Endothelial cell of umbilical vein (primary cell): ENCODE measurements around the gene SLC44A5. TPM values are rescaled to one million over a fixed set of nuclear protein-coding genes. Genes with fewer than 3 reads are reported as not detected.

Experiments used
- BruUV-seq: library from RNA; stranded (reverse); fragments of 400-500 nt; replicated peaks from 2 replicates; lab custom pipeline; 2021; lab: Mats Ljungman, UMichigan
- CTCF ChIA-PET: fragments of 300-600, 350-600 bp; sonication (Branson Sonifier 250); formaldehyde crosslinking; loops from one replicate; lab custom pipeline; 2021; ENCODE audit warnings: antibody characterized with exemption, inconsistent platforms; lab: Charles Lee
- POLR2A ChIA-PET: fragments of 300-600, 350-600 bp; sonication (Branson Sonifier 250); formaldehyde crosslinking; loops from one replicate; lab custom pipeline; 2021; ENCODE audit warnings: antibody characterized with exemption, inconsistent platforms; lab: Charles Lee
- DNase-seq: peaks from one replicate; pipeline ENCODE4 v3.0.0-alpha.2; 2011; ENCODE audit warnings: low read depth, low spot score
- FAIRE-seq: peaks from 2 replicates; lab custom pipeline; 2011; peaks lifted over from hg19 to GRCh38; lab: Jason Lieb, UNC
- H2AFZ ChIP-seq: 2 replicates; pipeline ENCODE4 v1.6.0; 2012; ENCODE audit warnings: low read depth, low read length, control low read depth, inconsistent platforms
- H3K27ac ChIP-seq: 2 replicates; pipeline ENCODE4 v1.5.1; 2011; ENCODE audit warnings: low read depth, mild to moderate bottlenecking, control low read depth, low read length, moderate library complexity; ENCODE audit not compliant: insufficient read depth
- H3K27me3 ChIP-seq, 2 experiments: 2 replicates each; pipeline versions ENCODE4 v1.6.0 to v1.6.1; 2011; ENCODE audit warnings: low read length in 2 of 2, mixed read lengths in 1 of 2; ENCODE audit not compliant: control insufficient read depth in 2 of 2, insufficient read depth in 2 of 2
- H3K36me3 ChIP-seq, 2 experiments: 2 replicates in 1 of 2; 3 replicates in 1 of 2; pipeline ENCODE4 v1.5.1; 2011; ENCODE audit warnings: low read length in 2 of 2, mild to moderate bottlenecking in 1 of 2, moderate library complexity in 1 of 2; ENCODE audit not compliant: control insufficient read depth in 2 of 2, insufficient read depth in 2 of 2; ENCODE audit errors: extremely low read depth in 1 of 2
- H3K4me1 ChIP-seq: 3 replicates; pipeline ENCODE4 v1.5.1; 2011; ENCODE audit warnings: mild to moderate bottlenecking, low read length; ENCODE audit not compliant: control insufficient read depth, insufficient read depth; ENCODE audit errors: extremely low read depth
- H3K4me2 ChIP-seq: 2 replicates; pipeline ENCODE4 v1.6.1; 2011; ENCODE audit warnings: low read length, control low read depth, mixed read lengths; ENCODE audit not compliant: insufficient read depth
- H3K4me3 ChIP-seq, 3 experiments: fragments of 200-600 bp in 1 of 3; sonication (generic), shearing (Covaris generic) in 1 of 3; replicated peaks in 1 of 3; 2 replicates each; pipeline ENCODE4 v1.5.1; 2011 to 2016; ENCODE audit warnings: control low read depth in 3 of 3, low read length in 3 of 3, mild to moderate bottlenecking in 2 of 3, inconsistent platforms in 1 of 3, low read depth in 1 of 3, moderate library complexity in 1 of 3; ENCODE audit not compliant: insufficient read depth in 1 of 3
- H3K79me2 ChIP-seq: 2 replicates; pipeline ENCODE4 v1.6.0; 2012; ENCODE audit warnings: low read length, inconsistent platforms; ENCODE audit not compliant: control insufficient read depth, insufficient read depth
- H3K9ac ChIP-seq: replicated peaks from 2 replicates; pipeline ENCODE3; 2011; ENCODE audit warnings: low read length, control low read depth; ENCODE audit not compliant: insufficient read depth; ENCODE audit errors: extremely low read depth
- H3K9me1 ChIP-seq: replicated peaks from 3 replicates; pipeline ENCODE4 v1.6.0; 2011; ENCODE audit warnings: mild to moderate bottlenecking, low read length; ENCODE audit not compliant: control insufficient read depth, insufficient read depth; ENCODE audit errors: extremely low read depth
- H3K9me3 ChIP-seq: replicated peaks from 2 replicates; pipeline ENCODE4 v1.5.1; 2012; ENCODE audit warnings: low read length, inconsistent platforms; ENCODE audit not compliant: control insufficient read depth, insufficient read depth
- H4K20me1 ChIP-seq: replicated peaks from 2 replicates; pipeline ENCODE3; 2011; ENCODE audit warnings: mild to moderate bottlenecking, low read length; ENCODE audit not compliant: control insufficient read depth, insufficient read depth; ENCODE audit errors: extremely low read depth
- EZH2 ChIP-seq: IDR thresholded peaks from 2 replicates; pipeline ENCODE4 v1.6.1; 2012; ENCODE audit warnings: borderline replicate concordance, low read depth, mild to moderate bottlenecking, moderate library complexity, low read length, inconsistent platforms; ENCODE audit not compliant: severe bottlenecking
- FOS ChIP-seq: IDR thresholded peaks from 2 replicates; pipeline ENCODE4 v1.6.1; 2011; ENCODE audit warnings: mild to moderate bottlenecking, low read length, moderate library complexity, borderline replicate concordance; ENCODE audit not compliant: insufficient read depth
- GATA2 ChIP-seq: IDR thresholded peaks from 2 replicates; pipeline ENCODE4 v1.7.0; 2011; ENCODE audit warnings: low read depth, mild to moderate bottlenecking, moderate library complexity, mixed read lengths, low read length; ENCODE audit not compliant: insufficient read length, insufficient read depth
- JUN ChIP-seq: IDR thresholded peaks from 2 replicates; pipeline ENCODE4 v1.6.1; 2011; ENCODE audit warnings: borderline replicate concordance, low read depth; ENCODE audit not compliant: insufficient read length, insufficient read depth
- MYC ChIP-seq: IDR thresholded peaks from one replicate; pipeline ENCODE4 v1.6.1; 2011; ENCODE audit warnings: mild to moderate bottlenecking, low read depth, low read length
- POLR2A ChIP-seq: IDR thresholded peaks from 2 replicates; pipeline ENCODE4 v1.6.1; 2012; ENCODE audit warnings: low read depth, mild to moderate bottlenecking, control low read depth, low read length
- POLR2AphosphoS5 ChIP-seq: IDR thresholded peaks from 2 replicates; pipeline ENCODE4 v1.6.1; 2012; ENCODE audit warnings: low read depth, mild to moderate bottlenecking, control low read depth, low read length, moderate library complexity; ENCODE audit not compliant: insufficient read depth
- dilution Hi-C: fragments of 300-500 bp; cut with MboI; formaldehyde crosslinking; loops from one replicate; pipeline ENCODE4 v1.15.0; 2019; ENCODE audit warnings: low sequenced_read_pairs; ENCODE audit not compliant: extremely low pct_ligation_motif_present
- intact Hi-C: fragments of 100-400 bp; cut with micrococcal nuclease; formaldehyde crosslinking; loops from one replicate; pipeline ENCODE4 v1.10.0; 2022
- polyA plus RNA-seq, 4 experiments: library from polyadenylated mRNA; depleted of rRNA in 3 of 4; stranded (reverse) in 3 of 4; unstranded in 1 of 4; fragments of >200 nt; gene quantifications; 2 replicates each; pipeline versions ENCODE4 v1.2.1 to v1.2.3, GENCODE V29; 2011 to 2012; ENCODE audit warnings: missing spikeins in 1 of 4
- total RNA-seq: library from RNA; stranded (reverse); gene quantifications from 2 replicates; pipeline ENCODE4 v1.2.3, GENCODE V29; 2021
- TF ChIP-seq, protein P1 (sequence below), 2 donors: IDR thresholded peaks; 1 replicate in 1 of 2; 2 replicates in 1 of 2; pipeline ENCODE4 v1.5.1; 2011; ENCODE audit warnings: low read length in 2 of 2, mild to moderate bottlenecking in 2 of 2, moderate library complexity in 2 of 2, control low read depth in 1 of 2, inconsistent platforms in 1 of 2, low read depth in 1 of 2; ENCODE audit not compliant: insufficient read depth in 1 of 2; ENCODE audit errors: extremely low read depth in 1 of 2
- TF ChIP-seq, protein P2 (sequence below): IDR thresholded peaks from 2 replicates; pipeline ENCODE4 v1.6.1; 2011; ENCODE audit not compliant: insufficient read depth, insufficient read length

The SLC44A5 gene
- total and polyA plus RNA-seq, 2 donors (not counting 3 experiments of a cell fraction or from before 2014, with no cell fraction given): 1.6 to 3.2 TPM

DNA sequence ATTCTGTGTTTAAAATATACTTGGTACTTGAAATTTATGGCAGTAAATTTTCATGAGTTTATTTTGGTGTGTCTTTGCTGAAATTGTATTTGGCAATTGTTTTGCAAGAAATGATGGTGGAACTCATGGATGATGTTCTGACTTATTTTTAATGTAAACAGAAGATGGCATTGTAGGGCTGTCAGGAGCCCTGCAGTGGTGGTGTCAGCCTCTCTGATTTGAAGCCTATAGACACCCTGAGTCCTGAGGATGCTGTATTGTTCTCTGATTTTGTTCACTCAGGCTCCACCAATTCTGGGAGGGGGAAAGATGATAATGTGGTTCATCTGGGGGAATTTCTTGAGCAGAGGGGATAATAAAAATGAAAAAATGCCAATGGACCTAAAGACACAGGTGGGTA is 396.9 kb downstream of the SLC44A5 start:
- no TSS peak for BruUV-seq
- intact Hi-C loops (no loop called here), dilution Hi-C loops (no loop called here)
- Histone ChIP-seq H3K4me1 (no peaks in the 10 kb centered on the region), H3K79me2 (no peaks in the 10 kb centered on the region), H3K27ac (no peak overlapping the region), H3K27me3 (no peaks in the 10 kb centered on the region), H3K9ac (no peak overlapping the region), H3K36me3 (no peaks in the 10 kb centered on the region), H3K9me1 (no peaks in the 10 kb centered on the region), H3K4me3 (no peak overlapping the region), H2AFZ (no peak overlapping the region), H3K9me3 (no peaks in the 10 kb centered on the region), H3K4me2 (no peak overlapping the region), H4K20me1 (no peaks in the 10 kb centered on the region)
- ChIA-PET POLR2A (no interaction called here), CTCF (no interaction called here)
- TF ChIP-seq FOS: no peak
- TF ChIP-seq, protein P1, sequence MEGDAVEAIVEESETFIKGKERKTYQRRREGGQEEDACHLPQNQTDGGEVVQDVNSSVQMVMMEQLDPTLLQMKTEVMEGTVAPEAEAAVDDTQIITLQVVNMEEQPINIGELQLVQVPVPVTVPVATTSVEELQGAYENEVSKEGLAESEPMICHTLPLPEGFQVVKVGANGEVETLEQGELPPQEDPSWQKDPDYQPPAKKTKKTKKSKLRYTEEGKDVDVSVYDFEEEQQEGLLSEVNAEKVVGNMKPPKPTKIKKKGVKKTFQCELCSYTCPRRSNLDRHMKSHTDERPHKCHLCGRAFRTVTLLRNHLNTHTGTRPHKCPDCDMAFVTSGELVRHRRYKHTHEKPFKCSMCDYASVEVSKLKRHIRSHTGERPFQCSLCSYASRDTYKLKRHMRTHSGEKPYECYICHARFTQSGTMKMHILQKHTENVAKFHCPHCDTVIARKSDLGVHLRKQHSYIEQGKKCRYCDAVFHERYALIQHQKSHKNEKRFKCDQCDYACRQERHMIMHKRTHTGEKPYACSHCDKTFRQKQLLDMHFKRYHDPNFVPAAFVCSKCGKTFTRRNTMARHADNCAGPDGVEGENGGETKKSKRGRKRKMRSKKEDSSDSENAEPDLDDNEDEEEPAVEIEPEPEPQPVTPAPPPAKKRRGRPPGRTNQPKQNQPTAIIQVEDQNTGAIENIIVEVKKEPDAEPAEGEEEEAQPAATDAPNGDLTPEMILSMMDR (IDR thresholded peaks at IDR 0.05; ENCODE audit: extremely low read depth in 1 of 2, insufficient read depth in 1 of 2, low read depth in 1 of 2, low read length in 2 of 2): no peak
- TF ChIP-seq MYC: no peak
- no peak for TF ChIP-seq POLR2AphosphoS5
- TF ChIP-seq JUN: no peak
- no peak for TF ChIP-seq GATA2
- no peak for TF ChIP-seq POLR2A
- TF ChIP-seq, protein P2, sequence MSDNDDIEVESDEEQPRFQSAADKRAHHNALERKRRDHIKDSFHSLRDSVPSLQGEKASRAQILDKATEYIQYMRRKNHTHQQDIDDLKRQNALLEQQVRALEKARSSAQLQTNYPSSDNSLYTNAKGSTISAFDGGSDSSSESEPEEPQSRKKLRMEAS: no peak
- no peak for TF ChIP-seq EZH2
- no peak for DNase-seq
- no peak for FAIRE-seq
